Measurements from ENCODE around the gene HSPD1. TPM values are rescaled to one million over a fixed set of nuclear protein-coding genes. Genes with fewer than 3 reads are reported as not detected.

Gene HSPD1
- total and polyA plus RNA-seq, 10 of the 15 experiments (the other 5 are each of a cell fraction or from before 2014, with no cell fraction given): 345 to 1,169 (median 695) TPM

- TF ChIP-seq NFIC (IDR thresholded peaks at IDR 0.05; ENCODE audit: low read depth, low read length): no peak
- no peak for TF ChIP-seq SKIL (IDR thresholded peaks at IDR 0.05; ENCODE audit: low read depth, poor library complexity, severe bottlenecking)
- TF ChIP-seq WRNIP1 (IDR thresholded peaks at IDR 0.05; ENCODE audit: borderline replicate concordance, low read depth, low read length): 0 out of 2 replicates have a peak, but pooled peaks have one; percentile 31
- no peak for TF ChIP-seq RUNX3 (IDR thresholded peaks at IDR 0.05; ENCODE audit: low read length)
- TF ChIP-seq KLF5 (IDR thresholded peaks at IDR 0.05; ENCODE audit: partially characterized antibody): no peak
- TF ChIP-seq NFXL1 (IDR thresholded peaks at IDR 0.05; ENCODE audit: borderline replicate concordance): no peak
- TF ChIP-seq SIX5 (IDR thresholded peaks at IDR 0.05; ENCODE audit: low read depth, low read length, severe bottlenecking): no peak
- no peak for TF ChIP-seq USF1 (IDR thresholded peaks at IDR 0.05; ENCODE audit: borderline replicate concordance, extremely low read length, insufficient read depth, low read depth, low read length)
- TF ChIP-seq ATF7 (IDR thresholded peaks at IDR 0.05; ENCODE audit: low read depth): no peak
- TF ChIP-seq ELK1 (IDR thresholded peaks at IDR 0.05; ENCODE audit: low read depth, low read length): no peak
Observed at GRCh38 chr2:197500503-197501131, 977 bp upstream of the HSPD1 start (continued).
